IMR-90 (cell line): ENCODE measurements around the gene MDP1. TPM values are rescaled to one million over a fixed set of nuclear protein-coding genes. Genes with fewer than 3 reads are reported as not detected.

Source experiments
- ATAC-seq: fragments of 200-7000 bp; cut with Tn5 transposase; 2 replicates; pipeline ENCODE4 v1.9.1; 2020; ENCODE audit warnings: low read depth, mild to moderate bottlenecking, moderate library complexity
- BruUV-seq: library from RNA; stranded (reverse); fragments of 400-500 nt; replicated peaks from 2 replicates; lab custom pipeline; 2021; lab: Mats Ljungman, UMichigan
- CTCF ChIA-PET: fragments of 300-600 bp; formaldehyde crosslinking; extraction: SDS; loops from one replicate; lab custom pipeline; 2021; ENCODE audit warnings: antibody characterized with exemption; lab: Yijun Ruan, JAX
- POLR2A ChIA-PET: fragments of 300-600 bp; sonication (Branson Sonifier 250); formaldehyde crosslinking; loops from one replicate; lab custom pipeline; 2022; ENCODE audit warnings: antibody characterized with exemption; ENCODE audit not compliant: unreplicated experiment; lab: Charles Lee
- DNase-seq: peaks from one replicate; pipeline ENCODE4 v3.0.0; 2013
- H2AFZ ChIP-seq: replicated peaks from 2 replicates; pipeline ENCODE3; 2013; ENCODE audit warnings: low read length, mild to moderate bottlenecking; ENCODE audit not compliant: poor library complexity
- H2AK5ac ChIP-seq: 2 replicates; pipeline ENCODE4 v1.6.1; 2013; ENCODE audit warnings: low read depth, low read length, inconsistent platforms
- H2AK9ac ChIP-seq: replicated peaks from 2 replicates; pipeline ENCODE3; 2013; ENCODE audit warnings: mild to moderate bottlenecking, low read depth, low read length, moderate library complexity; ENCODE audit not compliant: poor library complexity
- H2BK120ac ChIP-seq: 2 replicates; pipeline ENCODE4 v1.6.1; 2013; ENCODE audit warnings: low read depth, low read length, inconsistent platforms
- H2BK15ac ChIP-seq: 3 replicates; pipeline ENCODE4 v1.6.1; 2013; ENCODE audit warnings: low read depth, low read length, inconsistent platforms
- H2BK20ac ChIP-seq: 2 replicates; pipeline ENCODE4 v1.6.1; 2013; ENCODE audit warnings: low read depth, mild to moderate bottlenecking, inconsistent platforms, low read length, moderate library complexity
- H2BK5ac ChIP-seq: 2 replicates; pipeline ENCODE4 v1.6.1; 2013; ENCODE audit warnings: mild to moderate bottlenecking, low read depth, low read length, inconsistent platforms; ENCODE audit not compliant: poor library complexity, severe bottlenecking
- H3K14ac ChIP-seq: replicated peaks from 2 replicates; pipeline ENCODE4 v1.6.1; 2013; ENCODE audit warnings: low read depth, low read length, inconsistent platforms
- H3K18ac ChIP-seq: 2 replicates; pipeline ENCODE4 v1.6.1; 2013; ENCODE audit warnings: low read depth, low read length, control low read depth
- H3K23ac ChIP-seq: 2 replicates; pipeline ENCODE4 v1.6.1; 2013; ENCODE audit warnings: low read depth, low read length, inconsistent platforms
- H3K27ac ChIP-seq: 2 replicates; pipeline ENCODE4 v1.5.1; 2013; ENCODE audit warnings: mild to moderate bottlenecking, control low read depth, low read length; ENCODE audit not compliant: insufficient read depth
- H3K27me3 ChIP-seq: 2 replicates; pipeline ENCODE4 v1.6.1; 2013; ENCODE audit warnings: low read length; ENCODE audit not compliant: control insufficient read depth, insufficient read depth
- H3K36me3 ChIP-seq: 2 replicates; pipeline ENCODE4 v1.6.1; 2013; ENCODE audit warnings: low read length, mixed read lengths; ENCODE audit not compliant: control insufficient read depth, insufficient read depth
- H3K4ac ChIP-seq: 2 replicates; pipeline ENCODE4 v1.6.1; 2013; ENCODE audit warnings: low read depth, low read length, inconsistent platforms
- H3K4me1 ChIP-seq: 2 replicates; pipeline ENCODE4 v1.6.1; 2013; ENCODE audit warnings: low read length, mixed read lengths; ENCODE audit not compliant: control insufficient read depth, insufficient read depth
- H3K4me2 ChIP-seq: 2 replicates; pipeline ENCODE4 v1.6.1; 2013; ENCODE audit warnings: low read depth, mild to moderate bottlenecking, control low read depth, low read length, moderate library complexity
- H3K4me3 ChIP-seq: 2 replicates; pipeline ENCODE4 v1.5.1; 2013; ENCODE audit warnings: low read depth, mild to moderate bottlenecking, control low read depth, low read length, moderate library complexity; ENCODE audit not compliant: insufficient read depth
- H3K56ac ChIP-seq: 2 replicates; pipeline ENCODE4 v1.6.1; 2013; ENCODE audit warnings: low read length, inconsistent platforms; ENCODE audit not compliant: insufficient read depth; ENCODE audit errors: extremely low read depth
- H3K79me1 ChIP-seq, 2 experiments: 2 replicates each; pipeline ENCODE4 v1.6.1; 2013; ENCODE audit warnings: low read length in 2 of 2, inconsistent platforms in 1 of 2, low read depth in 1 of 2
- H3K9ac ChIP-seq: 2 replicates; pipeline ENCODE4 v1.6.1; 2013; ENCODE audit warnings: low read depth, low read length, control low read depth
- H3K9me1 ChIP-seq: 2 replicates; pipeline ENCODE4 v1.6.1; 2013; ENCODE audit warnings: low read length, inconsistent platforms; ENCODE audit not compliant: insufficient read depth
- H3K9me3 ChIP-seq: 2 replicates; pipeline ENCODE4 v1.6.1; 2013; ENCODE audit warnings: low read length; ENCODE audit not compliant: control insufficient read depth, insufficient read depth
- H4K20me1 ChIP-seq: 2 replicates; pipeline ENCODE4 v1.6.1; 2013; ENCODE audit warnings: low read length, inconsistent platforms; ENCODE audit not compliant: insufficient read depth
- H4K5ac ChIP-seq: 2 replicates; pipeline ENCODE4 v1.6.1; 2013; ENCODE audit warnings: mild to moderate bottlenecking, low read depth, low read length, control low read depth
- H4K8ac ChIP-seq, 2 experiments: 2 replicates each; pipeline ENCODE4 v1.6.1; 2013; ENCODE audit warnings: low read depth in 2 of 2, low read length in 2 of 2, control low read depth in 1 of 2, inconsistent platforms in 1 of 2
- H4K91ac ChIP-seq: 2 replicates; pipeline ENCODE4 v1.6.1; 2013; ENCODE audit warnings: low read depth, low read length, inconsistent platforms; ENCODE audit not compliant: insufficient read depth
- BHLHE40 ChIP-seq: fragments of 150-350 bp; IDR thresholded peaks from 2 replicates; pipeline ENCODE4 v1.6.1; 2016; ENCODE audit warnings: mild to moderate bottlenecking, low read depth, low read length
- CHD1 ChIP-seq: IDR thresholded peaks from 2 replicates; pipeline ENCODE4 v1.6.1; 2012; ENCODE audit warnings: low read depth, low read length, improper control_type of control experiment
- FOS ChIP-seq: fragments of 150-350 bp; IDR thresholded peaks from 2 replicates; pipeline ENCODE4 v1.6.1; 2016; ENCODE audit warnings: low read depth, low read length
- MAFK ChIP-seq: IDR thresholded peaks from 2 replicates; pipeline ENCODE4 v1.6.1; 2012; ENCODE audit warnings: low read depth, low read length, improper control_type of control experiment
- MAZ ChIP-seq: IDR thresholded peaks from 2 replicates; pipeline ENCODE4 v1.6.1; 2012; ENCODE audit warnings: low read depth, mild to moderate bottlenecking, low read length, improper control_type of control experiment, moderate library complexity, borderline replicate concordance
- MXI1 ChIP-seq: IDR thresholded peaks from 2 replicates; pipeline ENCODE4 v1.6.1; 2012; ENCODE audit warnings: low read depth, mild to moderate bottlenecking, low read length, moderate library complexity, borderline replicate concordance
- NFE2L2 ChIP-seq: fragments of 150-350 bp; IDR thresholded peaks from 2 replicates; pipeline ENCODE4 v1.6.1; 2016; ENCODE audit warnings: low read depth, mild to moderate bottlenecking, low read length
- POLR2A ChIP-seq: IDR thresholded peaks from 2 replicates; pipeline ENCODE4 v1.6.1; 2012; ENCODE audit warnings: mild to moderate bottlenecking, low read depth, low read length
- RAD21 ChIP-seq: IDR thresholded peaks from 2 replicates; pipeline ENCODE4 v1.6.1; 2012; ENCODE audit warnings: low read length, improper control_type of control experiment
- RCOR1 ChIP-seq: IDR thresholded peaks from 2 replicates; pipeline ENCODE4 v1.6.1; 2012; ENCODE audit warnings: mild to moderate bottlenecking, low read length, improper control_type of control experiment; ENCODE audit not compliant: insufficient replicate concordance
- SMC3 ChIP-seq: fragments of 150-350 bp; IDR thresholded peaks from 2 replicates; pipeline ENCODE4 v1.6.1; 2016; ENCODE audit warnings: low read depth, mild to moderate bottlenecking, antibody characterized with exemption, low read length, moderate library complexity
- WGBS, 2 experiments: methylation state at CpG; one replicate each; pipeline versions ENCODE4 v1.1.5 to v1.1.7; 2013; ENCODE audit warnings: missing lambda C conversion rate in 2 of 2; ENCODE audit not compliant: insufficient read length in 1 of 2; ENCODE audit errors: extremely low coverage in 2 of 2; 5-methylcytosine and 5-hydroxymethylcytosine counted together
- dilution Hi-C: fragments of 300-500 bp; cut with HindIII; formaldehyde crosslinking; loops from one replicate; pipeline ENCODE4 v1.14.3; 2018; ENCODE audit warnings: low sequenced_read_pairs; ENCODE audit not compliant: unreplicated experiment
- in situ Hi-C: fragments of 300-500 bp; cut with MboI; formaldehyde crosslinking; loops from 3 replicates; pipeline ENCODE4 v1.14.3; 2019; ENCODE audit warnings: low sequenced_read_pairs, inconsistent platforms, mixed read lengths
- intact Hi-C: fragments of 100-400 bp; cut with micrococcal nuclease; formaldehyde crosslinking; loops from 2 replicates; pipeline ENCODE4 v1.10.0; 2022
- polyA plus RNA-seq, 3 experiments: library from polyadenylated mRNA; depleted of rRNA; stranded (reverse); fragments of >200 nt; gene quantifications; 2 replicates each; pipeline ENCODE4 v1.2.3, GENCODE V29; 2012; ENCODE audit warnings: low replicate concordance in 1 of 3
- total RNA-seq: library from RNA; depleted of rRNA; stranded (reverse); fragments of >200 nt; gene quantifications from 2 replicates; pipeline ENCODE4 v1.2.3, GENCODE V29; 2012
- TF ChIP-seq, protein P1 (sequence below): fragments of 150-350 bp; IDR thresholded peaks from 2 replicates; pipeline ENCODE4 v1.6.1; 2017; ENCODE audit warnings: mild to moderate bottlenecking, antibody characterized with exemption, low read length, low read depth
- TF ChIP-seq, protein P2 (sequence below): conservative IDR thresholded peaks from 2 replicates; pipeline ENCODE4 v1.5.1; 2012; ENCODE audit warnings: mild to moderate bottlenecking, low read depth, low read length, improper control_type of control experiment
- TF ChIP-seq, protein P3 (sequence below): fragments of 150-350 bp; IDR thresholded peaks from 2 replicates; pipeline ENCODE4 v1.6.1; 2016; ENCODE audit warnings: low read depth, mild to moderate bottlenecking, low read length, moderate library complexity, borderline replicate concordance

The MDP1 gene
- total and polyA plus RNA-seq, 2 of the 4 experiments (the other 2 are of a cell fraction), result 15.1 to 17.8 TPM

DNA sequence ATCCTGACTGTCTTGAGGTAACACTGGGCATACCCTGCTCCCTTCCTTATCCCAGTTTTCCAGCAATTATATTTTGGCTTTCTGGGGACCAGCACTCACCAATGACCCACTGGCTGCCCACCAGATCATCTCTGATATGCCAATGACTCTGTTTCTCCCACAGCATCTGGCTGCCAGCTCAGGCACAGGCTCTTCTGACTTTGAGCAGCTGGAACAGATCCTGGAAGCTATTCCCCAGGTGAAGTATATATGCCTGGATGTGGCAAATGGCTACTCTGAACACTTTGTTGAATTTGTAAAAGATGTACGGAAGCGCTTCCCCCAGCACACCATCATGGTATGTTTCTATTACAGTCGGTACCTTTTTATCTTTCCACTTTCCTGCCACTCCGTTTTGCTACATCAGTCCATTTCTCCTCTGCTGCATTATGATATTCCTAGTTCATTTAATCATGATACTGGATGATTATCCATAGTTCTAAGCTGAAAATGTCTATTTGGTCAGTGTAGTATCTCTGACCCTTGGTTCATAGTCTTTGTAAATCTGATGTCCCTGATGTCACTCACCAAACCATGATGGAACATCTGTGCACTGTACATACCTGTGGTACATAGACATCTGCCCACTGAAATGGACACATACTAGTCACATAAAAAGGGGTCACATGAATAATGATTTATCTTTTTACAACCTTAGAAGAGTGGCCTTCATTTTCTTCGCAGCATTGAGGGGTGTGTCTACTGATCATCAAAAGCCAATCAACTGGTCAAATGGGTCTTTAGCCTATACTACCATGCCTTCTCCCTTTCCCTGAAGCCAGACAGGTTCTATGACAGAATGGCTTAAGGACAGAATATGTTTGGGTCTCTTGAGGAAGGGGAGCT, 20.2 kb upstream of the MDP1 start:
- peaks cover 43% of the 10 kb centered on the region for H3K36me3 ChIP-seq

More for the DNA sequence above, 20.2 kb upstream of the MDP1 start:
- no peak for DNase-seq
- Histone ChIP-seq H4K20me1 (peaks cover 4% of the 10 kb centered on the region), H3K27ac (no peak overlapping the region), H2BK5ac (no peak overlapping the region), H3K4ac (no peak overlapping the region), H4K8ac (no peak overlapping the region), H3K18ac (no peak overlapping the region), H2BK15ac (no peak overlapping the region), H3K4me3 (no peak overlapping the region), H3K4me2 (no peak overlapping the region), H2BK120ac (no peak overlapping the region), H3K27me3 (no peaks in the 10 kb centered on the region), H3K79me1 (peaks cover 65 to 92% of the 10 kb centered on the region in 2 experiments), H3K23ac (no peak overlapping the region), H2AK5ac (no peak overlapping the region), H3K9me1 (peaks cover 28% of the 10 kb centered on the region), H4K5ac (no peak overlapping the region), H3K9me3 (no peaks in the 10 kb centered on the region), H2AK9ac (no peak overlapping the region), H2AFZ (no peak overlapping the region), H3K14ac (no peak overlapping the region), H3K4me1 (peaks cover 14% of the 10 kb centered on the region), H2BK20ac (no peak overlapping the region), H3K56ac (no peak overlapping the region), H3K9ac (no peak overlapping the region), H4K91ac (no peak overlapping the region)
- ChIA-PET POLR2A (no interaction called here), CTCF (interaction anchor here (0.6 to 0.7 kb wide), 2 partner anchors 59 to 72 kb away, joined by 3 read pairs; partner anchors contain the start of gene CIDEB)
- no peak for TF ChIP-seq MXI1
- no peak for TF ChIP-seq RAD21
- TF ChIP-seq, protein P1, sequence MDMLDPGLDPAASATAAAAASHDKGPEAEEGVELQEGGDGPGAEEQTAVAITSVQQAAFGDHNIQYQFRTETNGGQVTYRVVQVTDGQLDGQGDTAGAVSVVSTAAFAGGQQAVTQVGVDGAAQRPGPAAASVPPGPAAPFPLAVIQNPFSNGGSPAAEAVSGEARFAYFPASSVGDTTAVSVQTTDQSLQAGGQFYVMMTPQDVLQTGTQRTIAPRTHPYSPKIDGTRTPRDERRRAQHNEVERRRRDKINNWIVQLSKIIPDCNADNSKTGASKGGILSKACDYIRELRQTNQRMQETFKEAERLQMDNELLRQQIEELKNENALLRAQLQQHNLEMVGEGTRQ, result no peak
- TF ChIP-seq, protein P2, sequence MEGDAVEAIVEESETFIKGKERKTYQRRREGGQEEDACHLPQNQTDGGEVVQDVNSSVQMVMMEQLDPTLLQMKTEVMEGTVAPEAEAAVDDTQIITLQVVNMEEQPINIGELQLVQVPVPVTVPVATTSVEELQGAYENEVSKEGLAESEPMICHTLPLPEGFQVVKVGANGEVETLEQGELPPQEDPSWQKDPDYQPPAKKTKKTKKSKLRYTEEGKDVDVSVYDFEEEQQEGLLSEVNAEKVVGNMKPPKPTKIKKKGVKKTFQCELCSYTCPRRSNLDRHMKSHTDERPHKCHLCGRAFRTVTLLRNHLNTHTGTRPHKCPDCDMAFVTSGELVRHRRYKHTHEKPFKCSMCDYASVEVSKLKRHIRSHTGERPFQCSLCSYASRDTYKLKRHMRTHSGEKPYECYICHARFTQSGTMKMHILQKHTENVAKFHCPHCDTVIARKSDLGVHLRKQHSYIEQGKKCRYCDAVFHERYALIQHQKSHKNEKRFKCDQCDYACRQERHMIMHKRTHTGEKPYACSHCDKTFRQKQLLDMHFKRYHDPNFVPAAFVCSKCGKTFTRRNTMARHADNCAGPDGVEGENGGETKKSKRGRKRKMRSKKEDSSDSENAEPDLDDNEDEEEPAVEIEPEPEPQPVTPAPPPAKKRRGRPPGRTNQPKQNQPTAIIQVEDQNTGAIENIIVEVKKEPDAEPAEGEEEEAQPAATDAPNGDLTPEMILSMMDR, result no peak
- TF ChIP-seq SMC3, result no peak
- TF ChIP-seq, protein P3, sequence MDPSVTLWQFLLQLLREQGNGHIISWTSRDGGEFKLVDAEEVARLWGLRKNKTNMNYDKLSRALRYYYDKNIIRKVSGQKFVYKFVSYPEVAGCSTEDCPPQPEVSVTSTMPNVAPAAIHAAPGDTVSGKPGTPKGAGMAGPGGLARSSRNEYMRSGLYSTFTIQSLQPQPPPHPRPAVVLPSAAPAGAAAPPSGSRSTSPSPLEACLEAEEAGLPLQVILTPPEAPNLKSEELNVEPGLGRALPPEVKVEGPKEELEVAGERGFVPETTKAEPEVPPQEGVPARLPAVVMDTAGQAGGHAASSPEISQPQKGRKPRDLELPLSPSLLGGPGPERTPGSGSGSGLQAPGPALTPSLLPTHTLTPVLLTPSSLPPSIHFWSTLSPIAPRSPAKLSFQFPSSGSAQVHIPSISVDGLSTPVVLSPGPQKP, result no peak
- TF ChIP-seq POLR2A, result no peak
- no peak for TF ChIP-seq CHD1
- TF ChIP-seq NFE2L2, result no peak
- no peak for TF ChIP-seq FOS
- no peak for TF ChIP-seq RCOR1
- no peak for TF ChIP-seq BHLHE40
- no peak for TF ChIP-seq MAZ
- no peak for TF ChIP-seq MAFK
- no peak for ATAC-seq
- dilution Hi-C loops, result no loop called here
- WGBS, 2 experiments, result no CpG with 5 or more reads among the region's 5 CpGs
- intact Hi-C loops, result no loop called here
- in situ Hi-C loops, result loop anchor here (10.0 kb wide), 1 partner anchor 199 kb away; no protein-coding TSS in a partner anchor
- BruUV-seq, result no TSS peak
